NCI-H345 (cell line): ENCODE results near the gene FLYWCH2.
A peak's percentile ranks its signal among the peaks of the same experiment; 100 is the strongest.

Experiments
- DNase-seq: peaks from one replicate; lab custom pipeline; 2025; lab: John Stamatoyannopoulos, UW

Gene FLYWCH2

DNA sequence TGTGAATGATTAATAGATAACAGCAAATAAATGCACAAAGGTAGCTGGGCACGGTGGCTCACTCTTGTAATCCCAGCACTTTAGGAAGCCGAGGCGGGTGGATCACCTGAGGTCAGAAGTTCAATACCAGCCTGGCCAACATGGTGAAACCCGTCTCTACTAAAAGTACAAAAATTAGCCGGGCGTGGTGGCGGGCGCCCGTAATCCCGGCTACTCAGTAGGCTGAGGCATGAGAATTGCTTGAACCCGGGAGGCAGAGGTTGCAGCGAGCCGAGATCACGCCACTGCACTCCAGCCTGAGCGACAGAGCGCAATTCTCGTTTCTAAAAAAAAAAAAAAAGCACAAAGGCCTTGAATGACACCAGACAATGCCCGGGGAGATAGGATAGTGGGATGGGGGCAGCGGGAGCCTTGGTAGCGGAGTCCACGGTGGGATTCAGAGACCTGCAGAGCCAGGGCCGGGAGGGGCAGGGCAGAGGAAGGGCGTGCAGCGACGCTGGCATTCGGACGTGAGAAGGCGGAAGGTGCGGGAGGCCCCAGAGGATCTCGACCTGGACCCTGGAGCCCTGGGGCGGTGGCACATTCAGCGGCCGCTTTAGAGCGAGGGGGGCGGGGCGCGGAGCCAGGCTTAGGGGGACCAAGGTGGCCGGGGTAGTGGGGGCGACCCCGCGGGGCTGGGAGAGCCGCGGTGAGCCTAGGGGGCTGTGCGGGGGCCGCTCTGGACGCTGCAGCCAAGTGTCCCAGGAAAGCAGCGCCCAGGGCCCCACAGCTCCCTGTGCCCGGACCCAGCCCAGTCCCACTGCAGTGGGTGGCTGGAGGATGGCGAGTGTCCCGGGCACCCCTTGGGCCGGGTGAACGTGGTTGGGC is 999 bp upstream of the FLYWCH2 start:
- peak; percentile 57 for DNase-seq

GRCh38 chr16:2883458-2883908 is 468 bp downstream of the FLYWCH2 start:
- DNase-seq = no peak

- DNase-seq = no peak
Measured at GRCh38 chr16:2884041-2884451, 1.0 kb downstream of the FLYWCH2 start.

- DNase-seq = no peak
Measured at GRCh38 chr16:2894231-2894630, 11.2 kb downstream of the FLYWCH2 start.

DNA sequence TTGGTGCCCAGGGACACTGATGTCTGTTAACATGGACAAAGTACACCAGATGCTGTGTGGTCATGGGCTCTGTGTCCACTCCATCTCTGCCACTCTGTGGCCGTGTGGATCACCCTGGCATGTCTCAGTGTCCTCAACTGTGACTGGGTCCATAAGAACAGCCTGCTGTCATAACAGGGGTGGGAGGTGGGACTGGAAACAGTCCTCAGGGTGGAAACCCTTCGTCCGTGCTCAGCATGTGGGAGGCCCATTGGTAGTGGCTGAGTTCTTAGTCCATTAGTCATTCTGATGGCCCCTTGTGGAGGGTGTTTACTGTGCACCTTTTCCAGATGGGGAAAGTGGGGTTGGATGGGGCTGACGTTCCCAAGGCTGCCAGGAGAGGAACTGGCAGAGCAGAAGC is 12.8 kb downstream of the FLYWCH2 start:
- DNase-seq = no peak

- DNase-seq = no peak
Measured at GRCh38 chr16:2896480-2897010, 13.5 kb downstream of the FLYWCH2 start.

- DNase-seq = no peak
Measured at GRCh38 chr16:2897110-2897509, 14.1 kb downstream of the FLYWCH2 start.

DNA sequence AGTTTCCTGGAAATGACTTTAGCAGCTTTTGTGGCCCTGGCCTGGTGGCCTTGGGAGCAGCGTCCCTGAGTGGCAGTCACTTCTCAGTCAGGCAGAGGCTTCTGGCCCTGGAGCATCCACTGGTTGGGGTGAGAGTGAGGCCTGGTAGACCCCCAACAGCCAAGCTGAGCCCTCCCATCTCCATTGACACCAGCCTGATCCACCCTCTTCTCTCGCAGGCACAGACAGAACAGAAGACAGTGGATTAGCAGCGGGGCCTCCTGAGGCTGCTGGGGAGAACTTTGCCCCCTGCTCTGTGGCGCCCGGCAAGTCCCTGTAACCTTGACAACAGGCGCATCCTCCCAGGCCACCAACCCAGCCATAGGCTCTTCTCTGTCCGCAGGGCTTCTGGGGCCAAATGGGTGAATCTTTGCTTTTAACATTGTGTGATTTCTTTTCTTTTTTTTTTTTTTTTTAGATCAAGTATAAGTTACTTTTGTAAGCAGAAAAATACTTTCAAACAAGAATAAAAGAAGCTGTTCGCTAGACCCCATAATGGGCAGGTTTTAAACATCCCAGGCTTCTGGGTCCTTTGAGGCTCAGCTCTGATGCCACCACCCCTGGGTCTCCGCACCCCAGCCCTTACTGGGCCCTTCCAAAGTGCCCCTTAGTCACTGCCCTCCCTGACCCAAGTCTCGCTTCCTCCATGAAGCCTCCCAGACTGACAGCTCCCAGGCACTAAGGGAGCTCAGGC is 16.0 kb downstream of the FLYWCH2 start:
- DNase-seq = no peak

DNA sequence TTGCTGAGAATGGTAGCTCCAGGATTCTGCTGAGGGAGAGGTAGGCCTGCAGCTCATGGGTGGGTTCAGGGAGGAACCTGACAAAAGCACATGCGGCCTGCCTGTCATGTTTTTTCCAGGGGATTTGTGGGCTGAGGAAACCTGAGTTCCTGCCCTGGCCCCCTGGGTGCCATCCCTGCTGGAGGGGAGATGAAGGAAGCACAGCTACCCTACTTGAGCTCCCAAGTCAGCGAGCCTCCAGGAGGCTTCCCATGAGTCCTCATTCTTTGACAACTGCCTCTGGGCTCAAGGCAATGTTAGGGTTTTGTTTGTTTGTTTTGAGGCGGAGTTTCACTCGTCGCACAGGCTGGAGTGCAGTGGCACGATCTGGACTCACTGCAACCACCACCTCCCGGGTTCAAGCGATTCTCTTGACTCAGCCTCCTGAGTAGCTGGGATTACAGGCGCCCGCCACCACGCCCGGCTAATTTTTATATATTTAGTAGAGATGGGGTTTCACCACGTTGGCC is 16.6 kb downstream of the FLYWCH2 start:
- no peak for DNase-seq

DNA sequence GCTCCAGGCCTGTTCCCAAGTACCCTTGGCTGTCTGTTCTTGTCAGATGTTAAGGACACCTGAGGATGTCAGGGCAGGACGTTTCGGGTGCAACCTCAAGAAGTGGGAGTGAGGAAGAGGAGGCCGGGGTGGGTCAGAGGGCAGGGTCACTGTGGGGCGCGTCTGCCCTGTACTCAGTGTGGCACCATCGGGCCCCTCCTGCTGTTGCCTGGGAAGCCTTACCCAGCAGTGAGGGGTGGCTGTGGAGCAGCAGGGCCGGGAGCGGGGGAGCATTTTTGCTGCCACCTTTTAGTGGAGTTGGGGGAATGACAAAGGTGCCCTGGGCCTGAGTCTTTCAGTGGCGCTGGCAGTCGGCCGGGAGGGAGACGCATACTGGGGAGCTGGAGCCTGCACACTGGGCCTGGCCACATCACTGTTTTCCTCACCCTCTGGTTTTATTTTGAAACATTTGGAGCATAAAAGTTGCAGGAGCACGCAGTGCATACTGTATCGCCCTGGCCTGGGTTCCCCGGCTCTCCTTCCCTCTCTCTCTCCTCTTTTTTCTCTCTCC is 17.6 kb downstream of the FLYWCH2 start:
- no peak for DNase-seq

DNA sequence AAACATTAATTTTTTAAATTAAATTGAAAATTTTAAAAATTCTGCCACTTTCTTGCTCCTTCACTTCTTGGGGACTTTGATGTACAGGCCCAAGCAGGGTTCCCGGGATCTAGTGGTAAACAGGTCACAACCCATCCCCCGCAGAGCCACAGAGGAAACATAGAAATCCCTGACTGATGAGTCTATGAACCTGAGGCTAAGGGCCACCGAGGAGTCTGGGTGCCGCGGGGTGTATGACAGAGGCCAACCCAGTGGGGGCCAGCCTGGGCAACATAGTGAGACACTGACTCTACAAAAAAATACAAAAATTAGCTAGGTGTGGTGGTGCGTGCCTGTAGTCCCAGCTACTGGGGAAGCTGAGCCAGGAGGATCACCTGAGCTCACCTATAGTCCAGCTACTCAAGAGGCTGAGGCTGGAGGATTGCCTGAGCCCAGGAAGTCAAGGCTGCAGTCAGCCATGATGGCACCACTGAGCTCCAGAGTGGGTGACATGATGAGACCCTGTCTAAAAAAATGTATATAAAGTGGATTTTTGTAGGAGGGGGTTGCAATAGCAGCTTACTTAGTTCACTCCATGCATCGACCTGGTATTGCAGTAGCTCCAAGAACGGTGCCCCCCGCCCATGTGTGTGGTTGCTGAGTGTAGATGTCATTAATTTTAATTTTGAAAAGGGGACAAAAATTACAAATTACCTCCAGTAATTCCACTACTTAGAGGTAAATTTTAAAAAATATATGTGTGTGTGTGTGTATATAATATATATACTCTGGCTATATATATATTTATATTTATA is 19.5 kb downstream of the FLYWCH2 start:
- DNase-seq = no peak

GRCh38 chr16:2904100-2904921 is 21.3 kb downstream of the FLYWCH2 start:
- peak; percentile 86 for DNase-seq

DNA sequence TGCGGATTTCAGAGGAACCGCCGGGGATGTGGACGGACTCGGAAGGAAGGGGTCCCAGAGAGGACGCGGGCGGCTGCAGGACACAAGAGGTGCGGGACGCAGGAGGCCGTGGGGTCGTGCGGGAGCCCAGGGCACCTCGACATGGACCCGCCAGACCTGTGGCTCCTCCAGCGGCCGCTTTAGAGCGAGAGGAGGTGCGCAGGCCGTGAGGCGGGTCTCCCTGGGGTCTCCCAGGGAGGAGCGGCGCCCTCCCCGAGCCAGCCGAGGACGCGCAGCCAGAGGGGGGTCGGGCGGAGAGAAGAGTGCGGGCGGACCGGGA is 21.9 kb downstream of the FLYWCH2 start:
- DNase-seq = no peak

GRCh38 chr16:2905241-2905987 is 22.4 kb downstream of the FLYWCH2 start:
- DNase-seq = peak; percentile 99

DNA sequence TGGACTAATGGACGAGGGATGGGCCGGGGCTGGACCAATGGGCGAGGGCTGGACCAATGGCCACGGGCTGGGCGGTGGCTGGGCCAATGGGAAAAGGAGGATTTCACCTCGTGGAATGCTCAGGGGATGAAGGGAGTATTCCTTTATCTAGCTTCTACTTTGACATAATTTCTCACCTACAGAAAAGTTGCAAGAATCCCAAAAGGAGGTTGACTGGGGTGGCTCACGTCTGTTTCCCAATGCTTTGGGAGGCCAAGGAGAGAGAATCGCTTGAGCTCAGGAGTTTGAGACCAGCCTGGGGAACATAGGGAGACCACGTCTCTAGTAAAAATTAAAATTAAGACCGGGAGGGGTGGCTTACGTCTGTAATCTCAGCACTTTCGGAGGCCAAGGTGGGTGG is 23.0 kb downstream of the FLYWCH2 start:
- DNase-seq = no peak

- DNase-seq = peak; percentile 28
Measured at GRCh38 chr16:2907084-2907753, 24.2 kb downstream of the FLYWCH2 start.

DNA sequence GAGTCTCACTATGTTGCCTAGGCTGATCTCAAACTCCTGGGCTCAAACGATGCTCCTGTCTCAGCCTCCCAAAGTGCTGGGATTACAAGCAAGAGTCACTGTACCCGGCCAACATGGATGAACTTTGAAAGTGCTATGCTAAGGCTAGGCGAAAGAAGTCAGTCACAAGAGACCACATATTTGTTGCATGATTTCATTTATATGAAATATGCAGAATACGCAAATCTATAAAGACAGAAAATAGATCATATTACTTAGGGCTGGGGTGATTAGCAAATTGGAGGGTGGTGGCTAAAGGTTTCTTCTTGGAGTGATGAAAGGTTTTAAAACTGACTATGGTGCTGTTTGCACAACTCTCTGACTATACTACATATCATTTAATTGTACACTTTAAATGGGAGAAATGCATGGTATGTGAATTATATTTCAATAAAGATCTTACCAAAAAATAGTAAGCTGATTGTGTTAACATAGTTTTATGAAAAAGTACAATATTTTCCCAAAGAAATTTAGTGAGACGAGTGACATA is 27.5 kb downstream of the FLYWCH2 start:
- DNase-seq = no peak

DNA sequence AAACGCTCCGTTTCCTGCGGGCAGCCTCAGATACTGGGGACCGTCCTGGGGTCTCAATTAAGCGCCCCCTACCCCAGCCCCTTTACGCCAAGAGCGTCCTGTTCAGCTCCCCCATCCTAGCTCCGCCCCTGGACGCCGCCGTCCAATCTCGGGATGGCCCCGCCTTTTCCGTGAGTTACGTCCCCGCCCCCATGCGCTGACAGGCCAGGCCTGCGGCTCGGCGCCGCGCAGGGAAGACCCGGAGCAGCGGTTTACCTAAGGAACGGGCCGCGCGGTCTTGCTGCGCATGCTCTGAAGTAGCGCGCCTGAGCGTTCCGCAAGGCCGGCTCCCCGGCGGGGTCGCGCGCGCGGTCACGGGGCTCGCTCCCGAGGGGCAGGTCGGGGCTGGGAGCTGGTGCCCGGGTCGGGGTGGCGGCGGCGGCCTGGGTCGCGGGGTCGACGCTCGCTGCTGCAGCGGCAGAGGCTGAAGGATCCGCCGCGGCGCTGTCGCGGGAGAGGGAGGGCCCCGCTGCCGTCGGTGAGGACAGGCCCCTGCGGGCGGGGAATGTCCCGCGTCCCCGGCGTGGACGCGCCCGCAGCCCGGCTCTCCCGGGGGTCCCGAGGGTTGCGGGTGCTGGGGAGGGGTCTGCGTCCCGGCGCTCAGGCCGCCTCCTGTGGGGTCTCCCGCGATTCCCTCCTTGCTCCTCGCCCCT is 28.8 kb downstream of the FLYWCH2 start, which contains the start of gene FLYWCH1:
FLYWCH1 (plus strand) TSS at position 294 of the 692 bp plus-strand sequence. CDS start 17,755 bp downstream, outside the sequence.
- peak; percentile 99 for DNase-seq
